Suprapubic skin (tissue), 4 donors: ENCODE results near the gene PAK5.

Source experiments
- EP300 ChIP-seq: sonication (generic); formaldehyde crosslinking; IDR thresholded peaks from one replicate; pipeline ENCODE4 v1.6.1; 2017; ENCODE audit warnings: antibody characterized with exemption
- POLR2A ChIP-seq, 2 donors: fragments of 450-650 bp; IDR thresholded peaks; one replicate each; pipeline ENCODE4 v1.6.1; 2017; ENCODE audit warnings: antibody characterized with exemption in 2 of 2, mild to moderate bottlenecking in 2 of 2, moderate library complexity in 2 of 2
- POLR2AphosphoS5 ChIP-seq, 3 donors: sonication (generic); formaldehyde crosslinking; IDR thresholded peaks; one replicate each; pipeline ENCODE4 v1.6.1; 2017; ENCODE audit warnings: antibody characterized with exemption in 3 of 3
- TF ChIP-seq, protein P1 (sequence below), 2 donors: fragments of 200-600 bp in 1 of 2; fragments of 450-650 bp in 1 of 2; sonication (generic) in 1 of 2; IDR thresholded peaks; one replicate each; pipeline ENCODE4 v1.5.1; 2016 to 2019; ENCODE audit warnings: antibody characterized with exemption in 2 of 2, mild to moderate bottlenecking in 1 of 2, moderate library complexity in 1 of 2

DNA sequence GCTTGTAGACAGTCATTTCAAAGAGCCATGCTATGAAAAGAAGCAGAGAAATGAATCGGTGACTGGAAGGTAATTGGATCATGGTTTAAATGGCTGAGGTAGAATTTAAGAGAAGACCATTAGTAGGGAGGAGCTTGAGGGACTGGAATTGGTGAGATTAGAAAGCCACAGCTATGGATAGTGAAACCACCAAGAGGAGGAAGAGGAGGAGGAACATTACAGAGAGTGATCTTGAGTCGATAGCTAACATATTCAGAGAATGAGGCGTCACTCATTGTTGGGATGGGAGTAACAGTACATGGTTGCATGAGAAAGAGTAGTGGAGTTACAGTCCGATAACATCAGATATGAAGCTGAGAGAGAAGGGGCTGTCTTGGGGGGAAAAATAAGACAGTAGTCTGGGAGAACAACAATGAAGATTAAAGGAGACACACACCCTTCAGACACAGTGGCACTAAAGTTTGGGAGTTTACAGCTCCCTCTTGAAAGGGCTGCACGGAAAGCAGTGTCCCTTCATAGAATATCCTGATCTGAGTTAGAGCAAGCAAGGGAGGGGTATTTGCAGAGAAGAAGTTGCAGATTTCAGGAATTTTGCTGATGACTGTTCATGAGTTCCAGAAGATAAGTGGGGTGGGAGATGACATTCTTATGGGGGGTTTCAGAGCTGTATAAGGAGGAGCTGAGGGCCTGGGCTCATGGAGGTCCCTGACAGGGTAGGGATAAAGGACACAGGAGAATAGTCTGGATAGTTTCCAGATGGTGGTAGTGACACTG lies 339.6 kb downstream of the PAK5 start:
- no peak for TF ChIP-seq POLR2A (IDR thresholded peaks at IDR 0.05)
- TF ChIP-seq, protein P1, sequence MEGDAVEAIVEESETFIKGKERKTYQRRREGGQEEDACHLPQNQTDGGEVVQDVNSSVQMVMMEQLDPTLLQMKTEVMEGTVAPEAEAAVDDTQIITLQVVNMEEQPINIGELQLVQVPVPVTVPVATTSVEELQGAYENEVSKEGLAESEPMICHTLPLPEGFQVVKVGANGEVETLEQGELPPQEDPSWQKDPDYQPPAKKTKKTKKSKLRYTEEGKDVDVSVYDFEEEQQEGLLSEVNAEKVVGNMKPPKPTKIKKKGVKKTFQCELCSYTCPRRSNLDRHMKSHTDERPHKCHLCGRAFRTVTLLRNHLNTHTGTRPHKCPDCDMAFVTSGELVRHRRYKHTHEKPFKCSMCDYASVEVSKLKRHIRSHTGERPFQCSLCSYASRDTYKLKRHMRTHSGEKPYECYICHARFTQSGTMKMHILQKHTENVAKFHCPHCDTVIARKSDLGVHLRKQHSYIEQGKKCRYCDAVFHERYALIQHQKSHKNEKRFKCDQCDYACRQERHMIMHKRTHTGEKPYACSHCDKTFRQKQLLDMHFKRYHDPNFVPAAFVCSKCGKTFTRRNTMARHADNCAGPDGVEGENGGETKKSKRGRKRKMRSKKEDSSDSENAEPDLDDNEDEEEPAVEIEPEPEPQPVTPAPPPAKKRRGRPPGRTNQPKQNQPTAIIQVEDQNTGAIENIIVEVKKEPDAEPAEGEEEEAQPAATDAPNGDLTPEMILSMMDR (IDR thresholded peaks at IDR 0.05): no peak
- no peak for TF ChIP-seq EP300
- no peak for TF ChIP-seq POLR2AphosphoS5 (IDR thresholded peaks at IDR 0.05)
